HCT116 (cell line): ENCODE data around the gene SPINT4. TPM values are rescaled to one million over a fixed set of nuclear protein-coding genes. Genes with fewer than 3 reads are reported as not detected.
A peak's percentile ranks its signal among the peaks of the same experiment; 100 is the strongest.

Experiments used
- microRNA-seq: library from miRNA; unstranded; fragments of <30 nt; microRNA quantifications from one replicate; pipeline ENCODE4, GENCODE V29; 2016; ENCODE audit warnings: borderline number of aligned reads
- total RNA-seq: library from RNA; stranded (reverse); gene quantifications from one replicate; pipeline ENCODE4 v1.2.1, GENCODE V29; 2021; ENCODE audit not compliant: unreplicated experiment

SPINT4 gene
- total RNA-seq, 1 experiment from 2014 or later, result not detected

Small RNA genes within 50 kb of the gene (microRNA-seq; reads per million reads assigned to microRNA genes)
- gene MIR3617, result 20.1 reads per million, percentile 42 among the genes with 10 or more reads in this experiment

Other genes with a start within 250 kb of the SPINT4 start
- gene SPINT3, start 206.7 kb upstream of the SPINT4 start, total RNA-seq, result not detected
- gene WFDC6, start 182.9 kb upstream of the SPINT4 start, total RNA-seq, result not detected
- gene EPPIN, start 174.9 kb upstream of the SPINT4 start, total RNA-seq, result not detected
- not detected for gene WFDC8, start 143.1 kb upstream of the SPINT4 start, total RNA-seq
- 0.47 TPM for gene WFDC10A, start 92.6 kb upstream of the SPINT4 start, total RNA-seq
- gene WFDC9, start 91.1 kb upstream of the SPINT4 start, total RNA-seq, result not detected
- gene WFDC11, start 52.1 kb upstream of the SPINT4 start, total RNA-seq, result not detected
- gene WFDC13, start 20.3 kb upstream of the SPINT4 start, total RNA-seq, result not detected
- gene WFDC10B, start 17.3 kb upstream of the SPINT4 start, total RNA-seq, result not detected
- gene WFDC3, start 69.5 kb downstream of the SPINT4 start, total RNA-seq, result 4.7 TPM
- 61.0 TPM for gene DNTTIP1, start 69.6 kb downstream of the SPINT4 start, total RNA-seq
- gene UBE2C, start 90.3 kb downstream of the SPINT4 start, total RNA-seq, result 205 TPM
- gene TNNC2, start 105.0 kb downstream of the SPINT4 start, total RNA-seq, result not detected
- 11.9 TPM for gene SNX21, start 111.5 kb downstream of the SPINT4 start, total RNA-seq
- 12.2 TPM for gene ACOT8, start 135.0 kb downstream of the SPINT4 start, total RNA-seq
- gene ZSWIM3, start 135.3 kb downstream of the SPINT4 start, total RNA-seq, result 1.8 TPM
- 13.0 TPM for gene ZSWIM1, start 158.9 kb downstream of the SPINT4 start, total RNA-seq
- 0.42 TPM for gene SPATA25, start 165.3 kb downstream of the SPINT4 start, total RNA-seq
- gene NEURL2, start 168.9 kb downstream of the SPINT4 start, total RNA-seq, result 0.96 TPM
- gene CTSA, start 169.0 kb downstream of the SPINT4 start, total RNA-seq, result 109 TPM
- gene PLTP, start 189.8 kb downstream of the SPINT4 start, total RNA-seq, result 4.7 TPM
- gene PCIF1, start 212.3 kb downstream of the SPINT4 start, total RNA-seq, result 31.8 TPM
- 20.8 TPM for gene ZNF335, start 249.9 kb downstream of the SPINT4 start, total RNA-seq